HepG2 (cell line): ENCODE data around the gene NXPE3. TPM values are rescaled to one million over a fixed set of nuclear protein-coding genes. Genes with fewer than 3 reads are reported as not detected.
A peak's percentile ranks its signal among the peaks of the same experiment; 100 is the strongest.

Experiments
- ATAC-seq: fragments of 200-7000 bp; cut with Tn5 transposase; 3 replicates; pipeline ENCODE4 v1.9.1; 2020; ENCODE audit warnings: mild to moderate bottlenecking, moderate library complexity
- BruUV-seq: library from RNA; stranded (reverse); fragments of 400-500 nt; replicated peaks from 2 replicates; lab custom pipeline; 2021; lab: Mats Ljungman, UMichigan
- CTCF ChIA-PET: fragments of 300-600 bp; formaldehyde crosslinking; extraction: SDS; loops from one replicate; lab custom pipeline; 2021; ENCODE audit warnings: low total read pairs, inconsistent platforms, low intra/inter-chr PET ratio; lab: Yijun Ruan, JAX
- POLR2A ChIA-PET: fragments of 350-600 bp; sonication (Branson Sonifier 250); formaldehyde crosslinking; loops from one replicate; lab custom pipeline; 2020; ENCODE audit warnings: antibody characterized with exemption, inconsistent platforms; lab: Yijun Ruan, JAX
- DNase-seq: peaks from one replicate; pipeline ENCODE4 v3.0.0-alpha.2; 2015; ENCODE audit warnings: low spot score
- FAIRE-seq: peaks from 3 replicates; lab custom pipeline; 2011; peaks lifted over from hg19 to GRCh38; lab: Jason Lieb, UNC
- H2AFZ ChIP-seq: one replicate; pipeline ENCODE4 v1.6.1; 2011; ENCODE audit warnings: low read length, inconsistent platforms
- H3K27ac ChIP-seq: fragments of 300-600 bp; 3 replicates; pipeline ENCODE4 v1.8.0; 2011; ENCODE audit warnings: mixed run types, mild to moderate bottlenecking, mixed read lengths, low read length, inconsistent platforms; ENCODE audit not compliant: insufficient read depth; ENCODE audit errors: extremely low read length
- H3K27me3 ChIP-seq, 2 experiments: fragments of 200-600 bp in 1 of 2; 2 replicates in 1 of 2; 3 replicates in 1 of 2; pipeline versions ENCODE4 v1.6.0 to v1.8.0; 2011; ENCODE audit warnings: low read length in 2 of 2, mild to moderate bottlenecking in 2 of 2, moderate library complexity in 2 of 2, inconsistent platforms in 1 of 2; ENCODE audit not compliant: insufficient read depth in 2 of 2, control insufficient read depth in 1 of 2
- H3K36me3 ChIP-seq, 2 experiments: fragments of 200-600 bp in 1 of 2; replicated peaks in 1 of 2; 2 replicates in 1 of 2; 3 replicates in 1 of 2; pipeline versions ENCODE4 v1.5.1 to v1.8.0; 2011; ENCODE audit warnings: low read length in 2 of 2, inconsistent platforms in 1 of 2; ENCODE audit not compliant: insufficient read depth in 2 of 2, control insufficient read depth in 1 of 2
- H3K4me1 ChIP-seq: 2 replicates; pipeline ENCODE4 v1.5.1; 2012; ENCODE audit warnings: low read length, inconsistent platforms; ENCODE audit not compliant: insufficient read depth
- H3K4me2 ChIP-seq: 2 replicates; pipeline ENCODE4 v1.6.0; 2011; ENCODE audit warnings: low read depth, low read length, inconsistent platforms
- H3K4me3 ChIP-seq, 3 experiments: fragments of 200-600 bp in 1 of 3; sonication (generic), shearing (Covaris generic) in 1 of 3; replicated peaks in 1 of 3; 2 replicates each; pipeline ENCODE4 v1.5.1; 2011 to 2016; ENCODE audit warnings: low read length in 3 of 3, inconsistent platforms in 2 of 3, low read depth in 2 of 3, mild to moderate bottlenecking in 2 of 3, control low read depth in 1 of 3, mixed read lengths in 1 of 3; ENCODE audit not compliant: insufficient read depth in 1 of 3
- H3K79me2 ChIP-seq: one replicate; pipeline ENCODE4 v1.6.1; 2011; ENCODE audit warnings: low read length, inconsistent platforms; ENCODE audit not compliant: insufficient read depth
- H3K9ac ChIP-seq: 2 replicates; pipeline ENCODE4 v1.6.0; 2011; ENCODE audit warnings: mild to moderate bottlenecking, low read depth, low read length, inconsistent platforms; ENCODE audit not compliant: insufficient read depth
- H3K9me3 ChIP-seq: 2 replicates; pipeline ENCODE4 v1.5.1; 2012; ENCODE audit warnings: mild to moderate bottlenecking, low read length
- H4K20me1 ChIP-seq: 2 replicates; pipeline ENCODE4 v1.6.0; 2011; ENCODE audit warnings: inconsistent platforms, mild to moderate bottlenecking, low read length, moderate library complexity; ENCODE audit not compliant: insufficient read depth
- ARID5B ChIP-seq: IDR thresholded peaks from 2 replicates; pipeline ENCODE4 v1.4.0; 2020; ENCODE audit warnings: mild to moderate bottlenecking, missing genetic modification reagents
- RAD21 ChIP-seq: fragments of 450-650 bp; formaldehyde crosslinking; IDR thresholded peaks from 2 replicates; pipeline ENCODE4 v1.5.0; 2020; ENCODE audit warnings: mild to moderate bottlenecking
- SMC3 ChIP-seq: IDR thresholded peaks from 2 replicates; pipeline ENCODE4 v1.6.1; 2011; ENCODE audit warnings: low read length, improper control_type of control experiment
- STAG1 ChIP-seq: sonication (generic); formaldehyde crosslinking; IDR thresholded peaks from 2 replicates; pipeline ENCODE4 v1.4.0; 2020; ENCODE audit warnings: missing genetic modification reagents
- ZNF317 ChIP-seq: sonication (generic); formaldehyde crosslinking; IDR thresholded peaks from 2 replicates; pipeline ENCODE4 v1.5.0; 2020; ENCODE audit warnings: mild to moderate bottlenecking, missing genetic modification reagents
- ZNF337 ChIP-seq: sonication (generic); formaldehyde crosslinking; IDR thresholded peaks from 2 replicates; pipeline ENCODE4 v1.5.1; 2020; ENCODE audit warnings: missing genetic modification reagents, low read depth, mild to moderate bottlenecking, borderline replicate concordance
- ZNF362 ChIP-seq: sonication (generic); formaldehyde crosslinking; IDR thresholded peaks from 2 replicates; pipeline ENCODE4 v1.4.0; 2020; ENCODE audit warnings: missing genetic modification reagents, mild to moderate bottlenecking, borderline replicate concordance
- ZNF777 ChIP-seq: sonication (generic); formaldehyde crosslinking; IDR thresholded peaks from 2 replicates; pipeline ENCODE4 v1.4.0; 2020; ENCODE audit warnings: missing genetic modification reagents
- in situ Hi-C: cut with HindIII; loops from 2 replicates; pipeline ENCODE4 v1.10.0; 2017; ENCODE audit warnings: low pct_unique_long_range_greater_than_20kb; ENCODE audit not compliant: extremely low pct_ligation_motif_present
- intact Hi-C: fragments of 100-400 bp; cut with micrococcal nuclease; formaldehyde crosslinking; loops from one replicate; pipeline ENCODE4 v1.10.0; 2022; ENCODE audit not compliant: unreplicated experiment
- polyA plus RNA-seq, 8 experiments: library from polyadenylated mRNA; depleted of rRNA in 3 of 8; stranded (reverse) in 7 of 8; unstranded in 1 of 8; fragments of >200 nt; fragmentation: Illumina TruSeq in 4 of 8; extraction: Trizol in 4 of 8; gene quantifications; 2 replicates each; pipeline versions ENCODE4 v1.2.1 to v1.2.3, GENCODE V29; 2011 to 2016; ENCODE audit warnings: low read depth in 4 of 8, missing spikeins in 1 of 8, mixed read lengths in 1 of 8; ENCODE audit not compliant: insufficient read depth in 1 of 8
- total RNA-seq, 5 experiments: library from RNA; depleted of rRNA; stranded (reverse); fragments of >200 nt; fragmentation: Illumina TruSeq; extraction: Trizol; gene quantifications; 2 replicates each; pipeline ENCODE4 v1.2.3, GENCODE V29; 2016; ENCODE audit warnings: low read depth in 1 of 5
- TF ChIP-seq, protein P1 (sequence below): sonication (generic); formaldehyde crosslinking; IDR thresholded peaks from 2 replicates; pipeline ENCODE4 v1.5.0; 2020; ENCODE audit warnings: mild to moderate bottlenecking, missing genetic modification reagents, moderate library complexity

NXPE3 gene
- total and polyA plus RNA-seq, 2 of the 13 experiments (the other 11 are each of a cell fraction or from before 2014, with no cell fraction given) = 3.5 to 4.7 TPM

GRCh38 chr3:101809178-101810021 lies 30.4 kb downstream of the NXPE3 start:
- intact Hi-C loops = loop anchor here (1.0 to 10.0 kb wide), 4 partner anchors 38 to 416 kb away; partner anchors contain the start of gene NFKBIZ
- ChIA-PET POLR2A (interaction anchor here (1.0 kb wide), 1 partner anchor 40 kb away, joined by 5 read pairs; the partner anchor contains the start of gene NFKBIZ), CTCF (interaction anchor here (1.3 to 2.4 kb wide), 3 partner anchors 415 to 727 kb away, joined by 4 to 24 read pairs (median 8); no protein-coding TSS in a partner anchor)
- Histone ChIP-seq H3K79me2 (no peaks in the 10 kb centered on the region), H3K9ac (no peak overlapping the region), H2AFZ (no peak overlapping the region), H3K27ac (no peak overlapping the region), H3K4me2 (no peak overlapping the region), H3K9me3 (no peaks in the 10 kb centered on the region), H3K27me3 (no peaks in the 10 kb centered on the region), H4K20me1 (no peaks in the 10 kb centered on the region), H3K4me1 (peaks cover 23% of the 10 kb centered on the region), H3K4me3 (no peak overlapping the region), H3K36me3 (no peaks in the 10 kb centered on the region)
- ATAC-seq (peak; percentile 66), FAIRE-seq (peak; percentile 78), DNase-seq (peak; percentile 29)
- no peak for TF ChIP-seq ZNF337 (CRISPR knock-in tag)
- peak; percentile 73; the same call in 1 of the 2 replicates for TF ChIP-seq ZNF362
- 0 out of 2 replicates have a peak, but pooled peaks have one; percentile 18 for TF ChIP-seq ARID5B (CRISPR knock-in tag)
- no peak for TF ChIP-seq ZNF317 (CRISPR knock-in tag)
- TF ChIP-seq RAD21 (CRISPR knock-in tag) = peak; percentile 57
- TF ChIP-seq SMC3 = peak; percentile 66; the same call in 1 of the 2 replicates
- TF ChIP-seq STAG1 (CRISPR knock-in tag) = peak; percentile 83
- TF ChIP-seq, protein P1, sequence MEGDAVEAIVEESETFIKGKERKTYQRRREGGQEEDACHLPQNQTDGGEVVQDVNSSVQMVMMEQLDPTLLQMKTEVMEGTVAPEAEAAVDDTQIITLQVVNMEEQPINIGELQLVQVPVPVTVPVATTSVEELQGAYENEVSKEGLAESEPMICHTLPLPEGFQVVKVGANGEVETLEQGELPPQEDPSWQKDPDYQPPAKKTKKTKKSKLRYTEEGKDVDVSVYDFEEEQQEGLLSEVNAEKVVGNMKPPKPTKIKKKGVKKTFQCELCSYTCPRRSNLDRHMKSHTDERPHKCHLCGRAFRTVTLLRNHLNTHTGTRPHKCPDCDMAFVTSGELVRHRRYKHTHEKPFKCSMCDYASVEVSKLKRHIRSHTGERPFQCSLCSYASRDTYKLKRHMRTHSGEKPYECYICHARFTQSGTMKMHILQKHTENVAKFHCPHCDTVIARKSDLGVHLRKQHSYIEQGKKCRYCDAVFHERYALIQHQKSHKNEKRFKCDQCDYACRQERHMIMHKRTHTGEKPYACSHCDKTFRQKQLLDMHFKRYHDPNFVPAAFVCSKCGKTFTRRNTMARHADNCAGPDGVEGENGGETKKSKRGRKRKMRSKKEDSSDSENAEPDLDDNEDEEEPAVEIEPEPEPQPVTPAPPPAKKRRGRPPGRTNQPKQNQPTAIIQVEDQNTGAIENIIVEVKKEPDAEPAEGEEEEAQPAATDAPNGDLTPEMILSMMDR (CRISPR knock-in tag) = peak; percentile 71
- no peak for TF ChIP-seq ZNF777 (CRISPR knock-in tag)
- in situ Hi-C loops = loop anchor here (5.0 to 10.0 kb wide), 2 partner anchors 418 to 725 kb away; no protein-coding TSS in a partner anchor
- no TSS peak for BruUV-seq
